ENCODE data around the gene GNAQ.

The GNAQ gene

DNA sequence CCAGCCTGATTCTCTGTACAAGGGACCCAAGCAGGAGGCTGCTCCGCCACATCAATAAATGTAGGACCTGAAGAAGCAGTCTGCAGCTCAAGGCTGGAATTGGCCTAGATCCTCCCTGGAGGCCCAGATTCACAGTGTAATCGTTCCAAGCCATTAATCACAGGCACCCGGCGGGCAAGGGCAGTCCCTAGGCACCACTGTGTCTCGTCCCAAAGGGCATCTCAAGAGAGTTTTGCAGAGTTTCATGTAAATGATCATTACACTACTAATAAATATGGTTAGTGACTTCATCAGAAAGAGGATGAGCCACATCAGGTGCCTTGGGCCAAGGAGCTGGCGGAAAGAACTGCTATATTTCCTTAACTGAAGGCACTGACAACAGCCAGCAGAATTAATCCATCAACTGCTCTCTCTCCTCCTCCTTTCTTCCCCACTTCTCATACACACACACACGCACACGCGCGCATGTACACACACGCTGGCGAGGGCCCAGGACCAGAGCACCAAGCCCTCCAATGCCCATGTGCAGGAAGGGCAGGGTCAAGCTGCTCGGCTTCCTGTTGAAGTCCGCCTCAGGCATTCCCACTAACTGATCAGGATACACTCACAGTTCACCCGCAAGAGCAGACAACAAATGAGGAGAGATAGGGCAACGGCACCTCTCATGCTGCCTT lies 33.9 kb downstream of the GNAQ start:
- TF ChIP-seq TEAD4 (IDR thresholded peaks at IDR 0.05) (no peak), CREB1 (IDR thresholded peaks at IDR 0.05; ENCODE audit: low read depth) (no peak), MAX (IDR thresholded peaks at IDR 0.05) (no peak), TCF12 (IDR thresholded peaks at IDR 0.05; ENCODE audit: low read depth) (no peak), TAF1 (IDR thresholded peaks at IDR 0.05; ENCODE audit: low read depth) (no peak), RAD21 (IDR thresholded peaks at IDR 0.05; ENCODE audit: low read depth) (no peak), FOXM1 (IDR thresholded peaks at IDR 0.05; ENCODE audit: borderline replicate concordance, low read depth) (no peak), YY1 (IDR thresholded peaks at IDR 0.05; ENCODE audit: low read depth) (no peak)
- TF ChIP-seq, protein P1, sequence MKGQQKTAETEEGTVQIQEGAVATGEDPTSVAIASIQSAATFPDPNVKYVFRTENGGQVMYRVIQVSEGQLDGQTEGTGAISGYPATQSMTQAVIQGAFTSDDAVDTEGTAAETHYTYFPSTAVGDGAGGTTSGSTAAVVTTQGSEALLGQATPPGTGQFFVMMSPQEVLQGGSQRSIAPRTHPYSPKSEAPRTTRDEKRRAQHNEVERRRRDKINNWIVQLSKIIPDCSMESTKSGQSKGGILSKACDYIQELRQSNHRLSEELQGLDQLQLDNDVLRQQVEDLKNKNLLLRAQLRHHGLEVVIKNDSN (IDR thresholded peaks at IDR 0.05), result no peak
- TF ChIP-seq, protein P2, sequence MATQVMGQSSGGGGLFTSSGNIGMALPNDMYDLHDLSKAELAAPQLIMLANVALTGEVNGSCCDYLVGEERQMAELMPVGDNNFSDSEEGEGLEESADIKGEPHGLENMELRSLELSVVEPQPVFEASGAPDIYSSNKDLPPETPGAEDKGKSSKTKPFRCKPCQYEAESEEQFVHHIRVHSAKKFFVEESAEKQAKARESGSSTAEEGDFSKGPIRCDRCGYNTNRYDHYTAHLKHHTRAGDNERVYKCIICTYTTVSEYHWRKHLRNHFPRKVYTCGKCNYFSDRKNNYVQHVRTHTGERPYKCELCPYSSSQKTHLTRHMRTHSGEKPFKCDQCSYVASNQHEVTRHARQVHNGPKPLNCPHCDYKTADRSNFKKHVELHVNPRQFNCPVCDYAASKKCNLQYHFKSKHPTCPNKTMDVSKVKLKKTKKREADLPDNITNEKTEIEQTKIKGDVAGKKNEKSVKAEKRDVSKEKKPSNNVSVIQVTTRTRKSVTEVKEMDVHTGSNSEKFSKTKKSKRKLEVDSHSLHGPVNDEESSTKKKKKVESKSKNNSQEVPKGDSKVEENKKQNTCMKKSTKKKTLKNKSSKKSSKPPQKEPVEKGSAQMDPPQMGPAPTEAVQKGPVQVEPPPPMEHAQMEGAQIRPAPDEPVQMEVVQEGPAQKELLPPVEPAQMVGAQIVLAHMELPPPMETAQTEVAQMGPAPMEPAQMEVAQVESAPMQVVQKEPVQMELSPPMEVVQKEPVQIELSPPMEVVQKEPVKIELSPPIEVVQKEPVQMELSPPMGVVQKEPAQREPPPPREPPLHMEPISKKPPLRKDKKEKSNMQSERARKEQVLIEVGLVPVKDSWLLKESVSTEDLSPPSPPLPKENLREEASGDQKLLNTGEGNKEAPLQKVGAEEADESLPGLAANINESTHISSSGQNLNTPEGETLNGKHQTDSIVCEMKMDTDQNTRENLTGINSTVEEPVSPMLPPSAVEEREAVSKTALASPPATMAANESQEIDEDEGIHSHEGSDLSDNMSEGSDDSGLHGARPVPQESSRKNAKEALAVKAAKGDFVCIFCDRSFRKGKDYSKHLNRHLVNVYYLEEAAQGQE (IDR thresholded peaks at IDR 0.05; ENCODE audit: low read depth), result no peak

DNA sequence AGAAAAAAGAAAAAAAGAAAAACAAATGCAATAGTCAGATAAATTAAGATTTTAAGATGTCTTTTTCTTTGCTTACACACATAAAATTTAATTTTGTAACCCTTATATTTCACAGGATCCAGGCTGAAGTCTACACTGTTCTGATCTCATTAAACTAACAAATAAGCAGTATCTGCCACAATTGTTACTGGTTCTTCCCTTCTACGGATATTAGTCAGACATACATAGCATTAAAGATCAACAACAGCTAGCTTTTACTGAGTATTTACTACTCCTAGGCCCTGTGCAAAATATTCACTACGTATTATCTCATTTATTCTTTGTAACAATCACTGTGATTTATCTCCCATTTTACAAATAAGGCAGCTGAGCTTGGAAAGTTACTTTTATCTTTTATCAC lies 34.9 kb downstream of the GNAQ start:
- TF ChIP-seq FOXM1 (IDR thresholded peaks at IDR 0.05; ENCODE audit: borderline replicate concordance, low read depth), result no peak
- TF ChIP-seq RAD21 (IDR thresholded peaks at IDR 0.05; ENCODE audit: low read depth), result no peak
- no peak for TF ChIP-seq EGR1 (IDR thresholded peaks at IDR 0.05)
- no peak for TF ChIP-seq ZBTB7A (IDR thresholded peaks at IDR 0.05; ENCODE audit: low read depth)
- TF ChIP-seq EP300 (IDR thresholded peaks at IDR 0.05; ENCODE audit: borderline replicate concordance), result no peak
- TF ChIP-seq, protein P1 (IDR thresholded peaks at IDR 0.05), result no peak
- TF ChIP-seq MAX (IDR thresholded peaks at IDR 0.05), result no peak
- no peak for TF ChIP-seq TEAD4 (IDR thresholded peaks at IDR 0.05)
- TF ChIP-seq YY1 (IDR thresholded peaks at IDR 0.05; ENCODE audit: low read depth), result no peak
- TF ChIP-seq, protein P2 (IDR thresholded peaks at IDR 0.05; ENCODE audit: low read depth), result no peak
- no peak for TF ChIP-seq CEBPB (IDR thresholded peaks at IDR 0.05)
- TF ChIP-seq CREB1 (IDR thresholded peaks at IDR 0.05; ENCODE audit: low read depth), result no peak
- no peak for TF ChIP-seq NFIC (IDR thresholded peaks at IDR 0.05)
- no peak for TF ChIP-seq TAF1 (IDR thresholded peaks at IDR 0.05; ENCODE audit: low read depth)
- no peak for TF ChIP-seq TCF12 (IDR thresholded peaks at IDR 0.05; ENCODE audit: low read depth)

GRCh38 chr9:77991191-77991590 lies 40.4 kb downstream of the GNAQ start:
- TF ChIP-seq, protein P1 (IDR thresholded peaks at IDR 0.05), result no peak
- TF ChIP-seq TCF12 (IDR thresholded peaks at IDR 0.05; ENCODE audit: low read depth), result no peak
- TF ChIP-seq NFIC (IDR thresholded peaks at IDR 0.05), result no peak
- TF ChIP-seq YY1 (IDR thresholded peaks at IDR 0.05; ENCODE audit: low read depth), result no peak
- TF ChIP-seq CREB1 (IDR thresholded peaks at IDR 0.05; ENCODE audit: low read depth), result no peak

DNA sequence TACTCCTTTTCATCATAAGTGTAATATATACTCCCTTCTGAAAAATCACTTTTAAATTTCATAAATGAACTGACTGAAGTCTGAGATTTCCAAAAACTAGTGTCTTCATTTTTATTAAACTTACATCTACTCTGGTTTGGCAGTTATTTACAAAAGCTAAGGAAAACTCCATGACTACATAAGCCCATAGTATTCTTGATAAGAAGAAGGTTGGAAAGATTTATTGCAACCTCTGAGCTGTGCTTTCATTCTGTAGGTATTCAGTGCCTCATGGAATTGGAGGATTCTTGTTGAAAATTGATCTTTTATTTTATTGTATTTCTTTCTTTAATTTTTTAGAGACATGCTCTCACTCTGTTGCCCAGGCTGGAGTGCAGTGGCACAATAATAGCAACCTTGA lies 41.7 kb downstream of the GNAQ start:
- TF ChIP-seq EP300 (IDR thresholded peaks at IDR 0.05; ENCODE audit: borderline replicate concordance) (no peak), ZBTB7A (IDR thresholded peaks at IDR 0.05; ENCODE audit: low read depth) (no peak), TEAD4 (IDR thresholded peaks at IDR 0.05) (no peak), YY1 (IDR thresholded peaks at IDR 0.05; ENCODE audit: low read depth) (no peak), CREB1 (IDR thresholded peaks at IDR 0.05; ENCODE audit: low read depth) (no peak), FOXM1 (IDR thresholded peaks at IDR 0.05; ENCODE audit: borderline replicate concordance, low read depth) (no peak), NFIC (IDR thresholded peaks at IDR 0.05) (no peak), TCF12 (IDR thresholded peaks at IDR 0.05; ENCODE audit: low read depth) (no peak)
- TF ChIP-seq, protein P1 (IDR thresholded peaks at IDR 0.05), result no peak

- TF ChIP-seq, protein P2 (IDR thresholded peaks at IDR 0.05; ENCODE audit: low read depth), result no peak
- TF ChIP-seq TEAD4 (IDR thresholded peaks at IDR 0.05), result no peak
Measured at GRCh38 chr9:77989458-77989857, 42.2 kb downstream of the GNAQ start.

All from Ishikawa (cell line).